GM18526 (cell line): Measurements from ENCODE around the gene JTB.

ENCODE experiments used
- POLR2A ChIP-seq: IDR thresholded peaks from 3 replicates; pipeline ENCODE4 v1.6.1; 2011; ENCODE audit not compliant: insufficient read length; ENCODE audit errors: extremely low read depth

Gene JTB

DNA sequence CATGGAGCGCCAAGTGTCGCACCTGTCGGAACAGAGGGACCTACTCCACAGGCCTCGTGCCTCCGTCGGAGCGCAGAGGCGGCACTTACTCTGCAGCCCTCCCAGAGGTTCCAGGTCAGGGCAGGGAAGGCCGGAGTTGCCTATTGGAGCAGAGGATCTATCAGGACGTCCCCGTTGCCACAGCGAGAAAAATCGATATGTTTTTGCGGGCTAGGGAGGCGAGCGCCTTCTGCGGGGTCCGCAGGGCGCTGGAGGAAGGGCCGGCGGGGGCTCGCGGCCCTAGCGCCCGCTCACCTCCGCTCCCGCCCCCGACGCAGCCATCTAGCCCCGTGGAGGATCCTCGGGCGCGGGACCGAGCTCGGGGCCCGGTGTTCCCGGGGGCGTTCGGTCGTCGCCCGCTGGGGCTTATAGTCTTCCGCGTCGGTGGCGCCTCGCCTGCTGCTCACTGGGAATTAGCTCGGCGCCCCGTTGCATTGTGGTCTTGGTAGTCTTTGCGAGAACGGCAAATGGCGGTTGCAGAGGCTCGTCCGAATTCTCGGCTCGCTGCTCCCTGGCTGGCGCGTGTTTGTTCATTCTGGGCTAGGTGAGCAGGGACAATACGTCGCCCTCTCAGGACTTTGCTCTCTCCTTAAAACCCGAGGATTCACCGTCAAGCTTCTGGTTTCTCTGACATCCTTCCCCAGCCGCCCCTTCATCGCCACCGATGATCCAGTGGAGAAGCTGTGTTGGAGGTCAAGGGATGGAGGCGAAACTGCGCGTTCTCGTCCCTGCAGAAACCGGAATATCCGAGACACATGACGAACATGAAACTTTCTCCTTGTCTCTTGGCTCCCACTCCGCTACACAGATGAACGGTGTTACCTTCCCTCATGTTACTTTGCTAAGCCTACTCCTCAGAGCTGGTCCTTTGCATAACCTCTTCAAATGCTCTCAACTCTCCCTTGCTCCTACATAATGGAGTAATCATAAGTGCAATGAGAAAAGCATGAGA is at the start of gene JTB:
JTB (minus strand) TSS at position 425 of the 991 bp plus-strand sequence; CDS start at position 3, 422 bp downstream.
- TF ChIP-seq POLR2A, result peak; percentile 89

DNA sequence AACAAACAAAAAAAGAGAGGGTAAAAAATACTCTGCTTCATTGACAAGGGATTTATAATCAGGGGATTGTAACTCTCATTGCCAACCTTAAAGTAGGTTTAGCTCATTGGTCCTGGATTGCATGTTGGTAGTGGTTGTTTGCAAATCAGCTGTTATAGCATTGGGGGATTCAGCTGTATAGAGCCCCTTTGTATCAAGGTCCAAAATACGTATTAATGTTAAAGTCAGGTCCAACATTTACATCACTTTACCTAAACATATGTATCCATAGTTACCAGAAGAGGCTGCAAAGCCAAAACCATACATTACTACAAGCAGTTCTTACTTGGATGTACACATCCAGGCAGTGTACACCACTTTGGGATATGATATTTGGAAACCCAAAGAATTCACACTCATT is 42.5 kb upstream of the JTB start:
- TF ChIP-seq POLR2A, result no peak

DNA sequence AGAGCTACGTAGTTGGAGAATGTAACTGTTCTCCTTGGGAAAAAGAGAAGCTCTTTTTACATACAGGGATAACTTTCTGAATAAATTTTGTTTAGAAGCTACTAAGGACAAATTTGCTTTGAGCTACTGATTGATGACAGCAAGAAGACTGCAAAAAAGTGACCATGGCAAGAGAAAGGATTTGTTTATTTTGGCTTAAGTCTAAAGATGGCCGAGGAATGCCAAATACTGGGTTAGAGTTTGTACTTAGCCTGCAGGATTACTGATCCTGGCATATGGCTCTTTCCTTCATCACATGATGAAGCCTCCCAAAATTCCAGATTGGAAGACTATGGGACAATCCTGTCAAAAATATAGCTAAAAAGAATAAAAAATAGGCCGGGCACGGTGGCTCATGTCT is 41.8 kb upstream of the JTB start:
- TF ChIP-seq POLR2A, result no peak

DNA sequence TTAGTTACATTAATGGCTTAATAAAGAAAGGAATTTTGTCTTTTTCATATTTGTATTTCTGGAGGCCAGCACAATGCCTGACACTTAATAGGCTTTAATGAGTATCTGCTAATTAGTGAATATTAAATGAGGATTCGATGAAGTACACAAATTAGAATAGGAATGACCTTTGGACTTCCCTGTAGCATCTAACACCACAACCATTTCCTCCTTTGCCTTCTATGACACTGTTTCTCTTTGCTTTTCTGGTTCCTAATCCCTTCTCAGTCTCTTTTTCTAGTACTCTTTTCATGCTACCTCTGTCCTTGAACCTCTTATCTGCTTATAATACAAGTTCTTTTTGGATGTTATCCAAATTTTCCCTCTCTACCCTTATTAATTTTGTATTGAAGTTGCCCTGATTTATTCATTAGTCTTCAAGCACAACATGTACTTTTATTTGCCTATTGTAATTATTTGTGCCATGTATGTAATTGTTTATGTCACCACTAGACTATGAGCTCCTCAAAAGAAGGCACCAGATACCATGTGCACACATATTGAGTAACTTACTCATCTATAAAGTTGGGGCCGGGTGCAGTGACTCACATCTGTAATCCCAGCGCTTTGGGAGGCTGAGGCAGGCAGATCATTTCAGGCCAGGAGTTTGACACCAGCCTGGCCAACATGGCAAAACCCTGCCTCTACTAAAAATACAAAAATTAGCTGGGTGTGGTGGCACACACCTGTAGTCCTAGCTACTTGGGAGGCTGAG is 36.9 kb upstream of the JTB start:
- no peak for TF ChIP-seq POLR2A

DNA sequence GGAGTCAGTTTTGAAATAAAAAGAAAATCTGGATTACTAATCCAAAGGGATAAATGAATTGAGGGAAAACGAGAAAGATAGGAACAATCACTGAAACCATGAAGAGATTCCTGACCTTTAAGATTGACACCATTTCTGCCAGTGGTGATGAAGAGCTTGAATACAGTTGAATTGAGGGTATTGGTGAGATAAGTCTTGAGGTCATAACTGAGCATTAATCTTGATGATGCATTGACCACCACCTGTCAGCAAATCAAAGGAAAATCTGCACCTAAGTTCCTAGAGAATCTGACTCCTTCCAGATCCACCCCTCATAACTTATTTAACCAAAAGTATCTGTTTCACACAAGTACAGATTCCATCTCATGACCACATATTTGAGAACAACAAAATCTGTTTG is 34.7 kb upstream of the JTB start:
- TF ChIP-seq POLR2A, result no peak

DNA sequence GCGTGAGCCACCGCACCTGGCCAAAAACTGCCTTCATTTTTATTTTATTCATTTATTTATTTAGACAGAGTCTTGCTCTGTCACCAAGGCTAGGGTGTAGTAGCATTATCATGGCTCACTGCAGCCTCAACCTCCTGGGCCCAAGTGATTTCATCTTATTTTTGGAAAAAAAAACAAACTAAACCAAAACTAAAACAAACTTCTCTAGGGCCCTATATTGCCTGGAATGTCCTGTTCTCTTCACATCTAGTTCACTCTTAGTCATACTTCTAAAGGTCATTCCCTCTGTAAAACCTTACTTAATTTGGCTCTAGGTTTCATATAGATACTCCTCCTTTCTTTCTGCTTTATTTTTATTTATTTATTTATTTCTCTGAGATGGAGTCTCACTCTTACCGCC is 28.7 kb upstream of the JTB start:
- no peak for TF ChIP-seq POLR2A

DNA sequence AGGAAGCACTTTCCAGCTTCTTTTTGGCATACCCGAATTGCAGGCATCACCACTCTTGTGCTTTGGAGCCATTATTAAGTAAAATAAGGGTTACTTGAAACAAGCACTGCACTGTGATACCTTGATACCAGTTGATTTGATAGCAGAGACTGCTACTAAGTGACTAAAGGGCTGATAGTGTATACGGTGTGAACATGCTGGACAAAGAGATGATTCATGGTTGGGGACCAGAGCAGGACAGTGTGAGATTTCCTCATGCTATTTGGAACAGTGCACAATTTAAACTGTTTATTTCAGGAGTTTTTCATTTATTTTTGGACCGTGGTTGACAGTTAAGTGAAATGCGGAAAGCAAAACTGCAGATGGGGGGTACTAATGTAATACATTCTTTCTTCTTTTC is 22.9 kb upstream of the JTB start:
- TF ChIP-seq POLR2A, result no peak

DNA sequence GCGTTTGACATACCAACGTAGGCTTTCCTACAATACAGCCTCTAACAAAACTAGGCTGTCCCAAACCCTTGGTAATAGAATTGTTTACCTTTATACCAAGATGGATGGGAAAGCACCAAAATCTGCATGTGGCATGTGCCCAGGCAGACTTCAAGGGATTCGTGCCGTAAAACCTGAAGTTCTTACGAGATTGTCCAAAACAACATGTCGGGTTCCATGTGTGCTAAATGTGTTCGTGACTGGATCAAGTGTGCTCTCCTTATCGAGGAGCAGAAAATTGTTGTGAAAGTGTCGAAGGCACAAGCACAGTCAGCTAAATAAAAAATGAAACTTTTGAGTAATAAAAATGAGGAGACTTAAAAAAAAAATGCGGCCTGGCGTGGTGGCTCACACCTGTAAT is 18.2 kb upstream of the JTB start:
- TF ChIP-seq POLR2A, result no peak

DNA sequence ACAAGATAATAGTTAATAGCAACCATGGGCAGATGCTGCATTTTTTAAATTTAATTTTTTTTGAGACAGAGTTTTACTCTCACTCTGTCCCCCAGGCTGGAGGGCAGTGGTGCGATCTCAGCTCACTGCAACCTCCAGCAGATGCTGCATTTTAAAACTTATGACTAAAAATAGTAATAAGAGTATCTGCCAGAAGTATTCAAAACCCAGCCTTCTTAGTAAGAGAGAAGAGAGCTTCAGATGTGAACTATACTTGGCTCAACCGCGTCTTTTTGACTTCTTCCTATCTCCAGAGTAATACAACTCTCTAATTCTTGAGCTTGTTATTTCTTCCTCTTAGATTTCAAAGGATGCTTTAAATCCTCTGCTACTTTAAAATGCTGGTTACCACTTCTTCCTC is 17.7 kb upstream of the JTB start:
- no peak for TF ChIP-seq POLR2A

DNA sequence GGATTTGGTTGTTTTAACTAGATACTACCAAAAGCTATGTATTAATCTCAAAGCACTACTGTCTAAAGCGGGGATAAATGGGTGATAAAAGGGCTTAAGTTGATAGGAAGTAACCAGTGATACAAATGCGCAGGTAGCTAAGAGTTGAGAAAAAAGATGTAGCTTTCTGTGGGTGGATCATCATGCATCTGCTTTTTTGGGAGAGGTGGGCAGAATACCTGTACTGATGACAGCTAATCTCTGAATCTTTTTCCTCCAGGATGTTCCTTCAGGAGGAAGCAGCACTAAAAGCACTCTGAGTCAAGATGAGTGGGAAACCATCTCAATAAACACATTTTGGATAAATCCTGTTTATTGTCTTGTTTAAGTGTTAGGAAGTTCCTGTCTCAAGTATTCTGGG is 14.3 kb upstream of the JTB start:
- no peak for TF ChIP-seq POLR2A

DNA sequence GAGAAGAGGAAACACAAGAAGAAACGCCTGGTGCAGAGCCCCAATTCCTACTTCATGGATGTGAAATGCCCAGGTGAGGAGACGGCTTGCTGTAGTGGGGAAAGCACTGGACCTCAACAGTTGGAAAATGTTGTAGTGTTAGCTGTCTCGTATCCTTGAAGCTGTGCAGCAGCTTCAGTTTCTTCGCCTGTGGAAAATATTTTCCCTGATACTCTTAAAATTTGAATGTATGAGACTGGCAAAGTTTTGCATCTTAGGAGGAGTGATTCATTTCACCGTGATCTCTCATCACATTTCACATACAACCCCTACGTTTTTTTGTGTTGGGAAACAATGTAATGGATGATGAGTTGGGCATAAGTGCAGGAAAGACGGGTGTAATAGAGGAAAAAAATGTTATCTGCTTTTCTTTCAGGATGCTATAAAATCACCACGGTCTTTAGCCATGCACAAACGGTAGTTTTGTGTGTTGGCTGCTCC is 13.7 kb upstream of the JTB start:
- no peak for TF ChIP-seq POLR2A

DNA sequence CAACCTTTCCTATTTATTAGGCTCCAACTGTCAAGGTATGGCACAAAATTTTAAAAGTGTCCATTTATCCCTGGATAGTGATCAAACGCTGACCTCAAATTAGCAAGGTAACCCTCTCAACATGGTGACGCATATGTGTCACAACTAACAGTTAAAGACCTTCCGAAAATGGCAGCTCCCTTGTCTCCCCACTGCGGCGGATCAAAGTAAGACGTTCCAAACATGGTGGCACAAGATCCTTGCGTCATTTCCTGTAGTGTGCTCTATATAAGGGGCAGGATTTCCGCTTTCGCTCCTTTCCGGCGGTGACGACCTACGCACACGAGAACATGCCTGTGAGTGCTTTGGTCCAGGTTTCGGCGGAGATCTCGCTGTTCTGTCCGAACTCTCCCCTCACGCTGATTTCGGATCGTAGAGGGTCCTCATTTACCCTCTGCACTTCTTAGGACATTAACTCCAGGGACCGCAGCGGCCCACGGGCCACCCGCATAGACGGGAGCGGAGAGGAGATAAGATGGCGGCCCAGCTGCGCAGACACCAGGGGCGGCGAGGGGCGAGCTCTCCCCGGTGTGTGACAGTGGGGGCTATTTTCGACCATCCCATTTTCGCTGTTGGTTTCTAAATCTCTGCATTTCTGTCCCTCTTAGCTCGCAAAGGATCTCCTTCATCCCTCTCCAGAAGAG is 13.1 kb upstream of the JTB start, which contains the start of gene RPS27:
RPS27 (plus strand) TSS at position 295 of the 683 bp plus-strand sequence; CDS start at position 330, 35 bp downstream.
- TF ChIP-seq POLR2A, result peak; percentile 100

DNA sequence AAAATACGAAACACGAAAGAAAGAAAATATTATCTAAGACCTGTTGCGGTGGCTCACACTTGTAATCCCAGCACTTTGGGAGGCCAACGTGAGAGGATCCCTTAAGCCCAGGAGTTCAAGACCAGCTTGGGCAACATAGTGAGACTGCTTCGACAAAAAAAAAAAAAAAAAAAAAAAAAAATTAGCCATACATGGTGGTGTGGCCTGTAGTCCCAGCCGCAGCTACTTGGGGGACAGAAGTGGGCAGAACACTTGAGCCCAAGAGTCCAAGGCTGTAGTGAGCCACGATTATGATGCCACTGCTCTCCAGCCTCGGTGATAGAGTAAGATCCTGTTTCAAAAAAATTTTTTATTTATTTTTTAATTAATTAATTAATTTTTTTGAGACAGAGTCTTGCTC is 10.1 kb upstream of the JTB start:
- TF ChIP-seq POLR2A, result no peak

DNA sequence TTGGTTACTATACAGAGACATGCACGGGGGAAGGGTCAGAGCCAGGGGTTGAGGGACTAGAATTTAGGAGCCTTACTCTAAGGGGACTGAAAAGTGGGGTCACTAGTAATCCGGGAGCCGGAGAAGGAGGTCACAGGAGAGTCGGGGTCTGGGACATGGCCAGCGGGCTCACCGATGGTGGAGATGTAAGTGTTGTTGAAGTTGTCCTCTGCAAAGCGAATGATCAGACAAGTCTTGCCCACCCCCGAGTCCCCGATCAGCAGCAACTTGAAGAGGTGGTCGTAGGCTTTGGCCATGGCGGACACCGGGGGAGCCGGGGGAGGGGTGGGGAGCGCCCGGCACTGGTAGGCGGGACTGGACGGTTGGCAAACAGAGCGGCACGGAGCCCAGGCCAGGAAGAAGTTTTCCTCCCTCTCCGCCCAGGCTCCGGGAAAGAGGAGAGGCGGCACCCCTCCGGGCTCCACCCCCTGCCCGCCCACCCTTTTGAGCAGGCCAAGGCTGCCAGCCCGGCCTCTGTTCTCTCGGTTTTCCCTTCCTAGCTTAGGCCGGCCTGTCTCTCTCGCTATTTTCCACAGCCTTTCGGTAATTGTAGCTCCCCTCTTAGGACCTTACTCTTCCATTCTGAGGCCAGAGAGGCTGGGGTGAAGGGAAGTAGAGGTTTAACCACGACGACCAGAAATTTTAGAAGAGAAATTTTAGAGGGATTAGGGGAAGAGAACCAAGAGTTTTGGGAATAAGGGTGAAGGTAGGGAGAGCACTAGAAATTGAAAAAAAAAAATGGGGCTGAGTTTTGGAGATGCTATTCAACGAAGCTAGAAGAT is 8.7 kb upstream of the JTB start, which contains the start of gene RAB13:
RAB13 (minus strand) TSS at position 399 of the 821 bp plus-strand sequence; CDS start at position 296, 103 bp downstream.
- no peak for TF ChIP-seq POLR2A

DNA sequence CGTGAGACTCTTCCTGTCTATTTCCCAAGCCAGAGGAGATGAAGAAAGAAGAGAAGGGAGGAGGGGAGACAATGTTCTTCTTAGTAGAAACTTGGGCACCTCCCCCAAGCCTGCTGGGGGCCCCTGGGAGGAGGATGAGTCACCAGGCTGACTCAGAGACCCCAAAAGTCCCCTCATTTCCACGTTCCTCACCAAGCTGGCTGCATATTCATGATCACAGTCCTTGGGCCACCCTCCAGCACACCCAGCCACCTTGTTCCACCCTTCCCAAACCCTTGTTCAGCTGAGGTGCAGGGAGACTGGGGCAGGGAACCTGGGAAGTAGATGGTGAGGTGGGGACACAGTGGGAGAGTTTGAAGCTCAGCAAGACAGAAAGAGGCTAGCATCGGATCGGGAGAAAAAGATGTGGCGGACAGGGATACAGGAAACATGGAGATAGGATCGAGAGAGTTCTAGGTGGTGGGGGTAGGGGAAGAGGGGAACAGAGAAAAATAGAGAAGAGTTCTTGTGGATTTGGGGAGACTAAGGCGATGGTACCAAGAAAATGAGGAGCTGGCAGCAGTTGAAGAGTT is 8.0 kb upstream of the JTB start:
- TF ChIP-seq POLR2A, result no peak
